Adipose tissue (tissue), 3 donors: ENCODE measurements around the gene ZFHX3. TPM values are rescaled to one million over a fixed set of nuclear protein-coding genes. Genes with fewer than 3 reads are reported as not detected.

Experiments used
- H3K27ac ChIP-seq: one replicate; pipeline ENCODE4 v1.5.1; 2013; ENCODE audit warnings: low read depth, low read length
- WGBS, 3 donors: extraction: QIAGEN DNeasy Blood & Tissue Kit; methylation state at CpG; one replicate each; pipeline ENCODE4 v1.1.7; 2013; 5-methylcytosine and 5-hydroxymethylcytosine counted together
- polyA plus RNA-seq, 3 donors: library from polyadenylated mRNA; stranded (reverse); fragments of 200-250 nt; gene quantifications; one replicate each; pipeline ENCODE4 v1.2.3, GENCODE V29; 2013
- donor health status: healthy with polysubstance abuse.
- donor health status: Bipolar disorder and iron deficiency.
- donor health status: healthy.

Gene ZFHX3
- polyA plus RNA-seq, 3 donors = 2.0 to 5.4 (median 2.5) TPM

DNA sequence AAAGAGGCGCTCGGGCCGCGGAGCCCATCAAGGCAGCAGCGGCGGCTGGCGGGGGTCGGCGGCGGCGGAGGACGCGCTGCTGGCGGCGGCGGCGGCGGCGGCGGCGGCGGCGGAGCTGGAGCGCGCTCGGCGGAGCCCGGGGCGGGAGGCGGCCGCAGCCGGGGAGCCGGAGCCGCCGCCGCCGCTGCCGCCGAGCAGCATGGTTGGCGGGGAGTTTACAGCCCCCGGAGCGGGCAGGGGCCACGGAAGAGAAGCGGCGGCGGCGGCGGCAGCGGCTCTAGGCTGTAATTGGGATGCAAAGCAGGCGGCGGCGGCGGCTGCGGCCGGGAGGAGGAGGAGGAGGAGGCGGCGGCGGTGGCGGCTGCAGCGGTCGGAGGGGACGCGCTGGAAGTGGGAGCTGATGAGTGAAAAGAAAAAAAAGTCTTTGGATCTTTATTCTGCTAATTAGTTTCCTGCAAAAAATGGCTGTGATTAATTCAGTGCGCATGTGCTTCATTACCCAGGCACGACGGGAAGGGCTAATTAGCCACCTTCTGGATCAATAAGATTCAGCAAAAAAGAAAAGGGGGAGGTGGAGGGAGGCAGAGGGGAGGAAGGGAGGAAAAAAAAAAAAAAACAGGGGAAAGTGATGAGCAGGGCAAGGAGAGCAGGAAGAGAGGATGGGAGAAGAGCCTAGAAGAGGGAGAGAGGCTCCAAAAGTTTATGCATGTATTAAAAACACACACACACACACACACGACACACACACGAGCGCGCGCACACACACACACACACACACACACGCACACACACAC is 10.9 kb upstream of the ZFHX3 start:
- WGBS, 3 donors = 0 to 1% (median 0%) methylated on average over 52 to 66 of the region's 72 CpGs
- H3K27ac ChIP-seq = peak overlapping the region; percentile 83

GRCh38 chr16:73058221-73058615 is 10.3 kb upstream of the ZFHX3 start:
- WGBS, 3 donors = 0 to 1% (median 1%) methylated on average over 28 to 57 of the region's 61 CpGs
- peak overlapping the region; percentile 26 for H3K27ac ChIP-seq

DNA sequence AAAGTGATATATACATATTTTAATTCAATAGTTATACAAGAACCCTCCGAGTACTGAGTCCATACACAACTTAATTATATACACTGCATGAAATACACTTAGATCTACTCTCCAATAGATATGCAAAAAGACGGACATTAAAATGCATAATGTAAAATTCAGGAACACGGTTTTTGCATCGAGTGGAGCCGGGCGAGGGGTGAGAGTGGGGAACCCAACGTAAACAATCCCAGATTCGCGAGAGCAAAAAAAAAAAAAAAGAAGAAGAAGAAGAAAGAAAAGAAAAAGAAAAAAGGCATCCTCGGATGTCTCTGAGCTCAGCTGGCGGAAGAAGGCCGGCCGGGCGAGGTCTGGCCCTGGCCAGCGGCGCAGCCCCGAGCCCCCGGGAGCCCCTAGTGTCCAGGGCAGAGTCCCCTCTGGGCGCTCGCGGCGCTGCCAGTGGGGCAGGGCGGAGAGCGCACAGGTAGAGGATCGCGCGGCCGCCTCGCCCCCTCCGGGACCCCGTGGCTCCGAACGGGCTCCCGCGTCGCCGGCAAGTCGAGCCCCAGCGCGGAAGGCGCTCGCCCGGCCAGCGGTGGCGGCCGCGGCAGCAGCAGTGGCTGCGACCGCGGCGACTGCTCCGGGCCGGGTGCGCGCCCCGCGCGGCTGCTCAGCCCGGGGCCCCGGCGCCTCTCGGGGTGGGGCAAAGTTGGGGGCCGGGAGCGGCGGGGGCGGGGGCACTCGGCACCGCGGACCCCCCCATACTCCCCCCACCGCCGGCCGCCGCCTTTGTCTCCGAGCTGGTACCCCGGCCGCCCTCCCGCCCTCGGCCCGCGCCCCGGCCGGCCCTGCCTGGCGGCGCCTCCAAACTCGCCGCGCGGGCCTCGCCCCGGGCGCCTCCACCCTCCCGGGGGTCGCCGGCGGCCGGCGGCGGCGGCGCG is 9.6 kb upstream of the ZFHX3 start:
- 1 to 2% (median 2%) methylated on average over 50 to 98 of the region's 101 CpGs for WGBS, 3 donors
- H3K27ac ChIP-seq = peak overlapping the region; percentile 69

GRCh38 chr16:73056921-73057290 is 9.0 kb upstream of the ZFHX3 start:
- 22 to 69% (median 53%) methylated on average over 6 of the region's 6 CpGs for WGBS, 3 donors
- peak overlapping the region; percentile 69 for H3K27ac ChIP-seq

GRCh38 chr16:73056448-73056847 is 8.5 kb upstream of the ZFHX3 start:
- H3K27ac ChIP-seq = no peak overlapping the region
- 36 to 78% (median 76%) methylated on average over 7 of the region's 7 CpGs for WGBS, 3 donors

DNA sequence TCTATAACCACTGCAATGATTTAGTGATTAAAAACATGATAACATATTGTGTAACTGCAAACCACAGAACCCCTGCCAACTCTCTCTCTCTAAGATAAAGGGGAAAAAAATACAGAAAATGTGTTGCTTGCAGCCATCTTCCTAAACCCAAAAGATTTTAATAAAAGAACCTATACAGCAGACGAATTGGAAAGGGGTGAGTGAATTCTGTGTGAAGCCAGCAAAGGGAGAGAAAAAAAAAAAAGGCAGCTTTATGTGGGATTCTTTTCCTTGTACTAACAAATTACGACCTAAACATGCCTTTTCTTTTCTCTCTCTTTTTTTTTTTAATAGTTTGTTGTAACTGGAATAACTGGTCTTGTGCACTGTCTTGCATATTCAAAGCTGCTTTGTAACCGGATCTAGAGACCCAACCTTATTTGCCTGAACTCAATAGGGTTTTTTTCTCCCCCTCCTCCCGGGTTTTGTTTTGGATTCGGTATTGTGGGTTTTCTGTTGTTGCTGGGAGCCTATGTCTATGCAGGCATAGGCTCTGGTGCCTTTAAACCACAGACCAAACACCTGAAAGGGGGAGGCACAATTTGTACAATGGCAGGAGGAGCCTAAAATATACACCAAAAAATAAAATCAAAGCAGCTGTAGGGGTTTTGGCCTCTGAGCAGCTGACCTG is 7.0 kb upstream of the ZFHX3 start:
- 19 to 49% (median 39%) methylated on average over 5 of the region's 5 CpGs for WGBS, 3 donors
- H3K27ac ChIP-seq = no peak overlapping the region

GRCh38 chr16:73054498-73054812 is 6.5 kb upstream of the ZFHX3 start:
- WGBS, 3 donors = 29 to 57% (median 45%) methylated on average over 6 of the region's 6 CpGs
- H3K27ac ChIP-seq = no peak overlapping the region

DNA sequence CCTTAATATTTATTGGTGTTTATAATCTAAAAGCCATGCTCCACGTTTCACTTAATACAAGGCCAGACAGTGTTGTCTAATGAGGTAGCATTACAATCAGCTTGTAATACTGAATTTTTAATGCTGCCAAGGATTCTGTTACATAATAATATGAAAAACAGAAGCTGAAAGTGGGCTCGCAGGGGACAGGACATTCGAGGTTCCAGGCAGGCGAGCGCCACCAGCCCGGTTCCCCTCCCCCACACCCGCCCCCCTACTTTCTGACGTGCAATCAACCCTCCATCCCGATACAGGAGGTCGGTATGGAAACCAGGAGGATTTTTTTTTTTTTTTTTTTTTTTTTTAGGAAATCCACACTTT is 6.2 kb upstream of the ZFHX3 start:
- 43 to 56% (median 43%) methylated on average over 10 of the region's 10 CpGs for WGBS, 3 donors
- no peak overlapping the region for H3K27ac ChIP-seq

GRCh38 chr16:73053364-73054124 is 5.6 kb upstream of the ZFHX3 start:
- no peak overlapping the region for H3K27ac ChIP-seq
- 54 to 76% (median 74%) methylated on average over 16 of the region's 16 CpGs for WGBS, 3 donors

DNA sequence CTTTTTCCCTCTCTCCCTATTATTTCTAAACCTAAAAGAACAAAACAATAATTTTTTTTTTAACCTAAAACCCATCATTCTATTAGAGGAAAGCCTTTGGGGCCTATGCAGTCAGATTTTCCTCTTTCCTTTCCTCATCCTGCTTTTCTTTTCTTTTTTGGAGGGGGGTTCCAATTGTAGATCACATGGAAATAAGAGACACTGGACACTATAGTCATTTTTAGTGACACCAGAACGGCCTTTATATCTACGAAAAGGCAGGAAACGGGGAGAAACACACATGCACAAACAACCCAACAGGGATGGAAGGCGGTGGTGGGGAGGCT is 5.1 kb upstream of the ZFHX3 start:
- WGBS, 3 donors = 71 to 88% (median 75%) methylated on average over 4 of the region's 4 CpGs
- no peak overlapping the region for H3K27ac ChIP-seq

DNA sequence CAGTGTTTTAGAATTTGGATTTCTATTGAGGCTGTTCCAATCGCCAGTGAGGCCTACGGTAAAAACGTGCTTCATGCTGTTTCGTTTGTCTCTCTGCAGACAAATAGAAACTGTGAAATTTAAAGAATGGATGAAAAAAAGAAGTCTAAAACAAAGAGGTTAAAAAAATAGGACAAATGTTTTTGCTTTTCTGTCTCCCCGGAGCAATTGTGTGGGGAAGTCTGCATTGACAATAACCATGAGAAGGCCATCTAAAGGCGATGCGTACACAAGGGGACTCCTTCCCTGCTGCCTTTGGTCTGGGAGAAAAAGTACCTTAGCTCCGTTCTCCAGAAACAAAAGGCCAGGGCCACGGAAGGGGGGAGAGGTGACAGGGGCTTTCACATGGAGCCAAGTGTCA is 4.6 kb upstream of the ZFHX3 start:
- 86 to 97% (median 93%) methylated on average over 9 of the region's 9 CpGs for WGBS, 3 donors
- H3K27ac ChIP-seq = no peak overlapping the region

DNA sequence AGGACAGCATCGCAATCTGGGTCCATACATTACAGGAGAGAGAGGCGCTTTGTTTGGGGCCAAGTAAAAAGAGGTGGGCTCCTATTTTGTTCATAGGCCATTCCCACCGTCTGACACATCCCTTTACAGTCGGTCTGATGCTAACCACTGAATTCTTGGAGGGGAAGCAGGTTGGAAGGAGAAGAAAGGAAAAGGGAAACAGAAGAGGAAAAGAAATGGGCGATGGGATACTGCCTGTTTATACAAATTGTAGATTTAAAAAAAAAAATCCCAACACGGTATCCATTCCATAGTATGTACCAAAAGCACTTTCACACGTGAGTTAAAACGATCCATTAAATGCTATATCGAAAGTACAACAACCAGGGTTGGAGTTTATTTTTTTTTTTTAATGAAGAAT is 4.0 kb upstream of the ZFHX3 start:
- H3K27ac ChIP-seq = no peak overlapping the region
- 89 to 94% (median 93%) methylated on average over 9 of the region's 9 CpGs for WGBS, 3 donors

GRCh38 chr16:73051226-73051625 is 3.3 kb upstream of the ZFHX3 start:
- H3K27ac ChIP-seq = no peak overlapping the region
- WGBS, 3 donors = 31 to 84% (median 78%) methylated on average over 5 of the region's 5 CpGs

- WGBS, 3 donors = 50 to 89% (median 84%) methylated on average over 11 of the region's 11 CpGs
- no peak overlapping the region for H3K27ac ChIP-seq
Observed at GRCh38 chr16:73050201-73051099, 2.5 kb upstream of the ZFHX3 start.

DNA sequence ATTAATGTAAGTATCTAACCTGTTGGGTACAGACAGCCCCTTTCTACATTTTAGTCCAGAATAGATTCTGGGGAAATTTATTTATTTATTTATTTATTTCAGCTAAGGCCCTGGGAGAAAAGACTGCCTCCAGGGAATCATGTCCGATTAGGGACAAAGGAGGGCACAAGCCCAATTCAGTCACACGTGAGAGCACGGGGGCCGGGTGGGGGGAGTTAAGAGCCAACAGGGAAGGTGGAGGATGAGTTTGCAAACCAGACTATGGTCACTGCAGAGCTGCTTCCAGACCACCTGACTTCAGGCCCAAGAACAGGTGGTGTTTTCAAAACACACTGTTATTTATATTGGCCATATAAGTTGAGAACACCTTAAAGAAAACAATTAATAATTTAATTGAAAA is 1.6 kb upstream of the ZFHX3 start:
- H3K27ac ChIP-seq = no peak overlapping the region
- 86 to 91% (median 88%) methylated on average over 4 of the region's 4 CpGs for WGBS, 3 donors

GRCh38 chr16:73049091-73049490 is 1.2 kb upstream of the ZFHX3 start:
- H3K27ac ChIP-seq = no peak overlapping the region
- 81 to 85% (median 84%) methylated on average over 8 of the region's 8 CpGs for WGBS, 3 donors

- WGBS, 3 donors = 5 to 9% (median 8%) methylated on average over 44 to 57 of the region's 57 CpGs
Observed at GRCh38 chr16:73048292-73049080, 558 bp upstream of the ZFHX3 start.

More at GRCh38 chr16:73048292-73049080, 558 bp upstream of the ZFHX3 start:
- peak overlapping the region; percentile 31 for H3K27ac ChIP-seq
